ENCODE results near the gene HMGCS2.
A peak's percentile ranks its signal among the peaks of the same experiment; 100 is the strongest.

The HMGCS2 gene

GRCh38 chr1:119762409-119762808 lies 6.3 kb downstream of the HMGCS2 start:
- DNase-seq (ENCODE audit: low read depth, low spot score): no peak
- H3K9ac ChIP-seq (ENCODE audit: insufficient read length): no peak overlapping the region
- H3K9me3 ChIP-seq (ENCODE audit: low read depth, low read length): no peaks in the 10 kb centered on the region
- no peak overlapping the region for H3K4me3 ChIP-seq
- H3K36me3 ChIP-seq (ENCODE audit: insufficient read depth, low read length): no peaks in the 10 kb centered on the region
- TF ChIP-seq EZH2 (IDR thresholded peaks at IDR 0.05) (no peak), POLR2AphosphoS5 (IDR thresholded peaks at IDR 0.05; ENCODE audit: borderline replicate concordance, low read depth, low read length) (no peak), FOXP2 (optimal IDR thresholded peaks at IDR 0.05; ENCODE audit: control extremely low read depth, extremely low read length, insufficient read depth) (no peak)
- H3K27ac ChIP-seq: no peak overlapping the region

- H3K9ac ChIP-seq (ENCODE audit: insufficient read length): no peak overlapping the region
- no peaks in the 10 kb centered on the region for H3K36me3 ChIP-seq (ENCODE audit: insufficient read depth, low read length)
- H3K4me3 ChIP-seq: no peak overlapping the region
- no peak overlapping the region for H3K27ac ChIP-seq
- DNase-seq (ENCODE audit: low read depth, low spot score): no peak
- no peaks in the 10 kb centered on the region for H3K9me3 ChIP-seq (ENCODE audit: low read depth, low read length)
- TF ChIP-seq FOXP2 (optimal IDR thresholded peaks at IDR 0.05; ENCODE audit: control extremely low read depth, extremely low read length, insufficient read depth): no peak
- TF ChIP-seq EZH2 (IDR thresholded peaks at IDR 0.05): no peak
- no peak for TF ChIP-seq POLR2AphosphoS5 (IDR thresholded peaks at IDR 0.05; ENCODE audit: borderline replicate concordance, low read depth, low read length)
Observed at GRCh38 chr1:119758584-119758983, 10.1 kb downstream of the HMGCS2 start.

DNA sequence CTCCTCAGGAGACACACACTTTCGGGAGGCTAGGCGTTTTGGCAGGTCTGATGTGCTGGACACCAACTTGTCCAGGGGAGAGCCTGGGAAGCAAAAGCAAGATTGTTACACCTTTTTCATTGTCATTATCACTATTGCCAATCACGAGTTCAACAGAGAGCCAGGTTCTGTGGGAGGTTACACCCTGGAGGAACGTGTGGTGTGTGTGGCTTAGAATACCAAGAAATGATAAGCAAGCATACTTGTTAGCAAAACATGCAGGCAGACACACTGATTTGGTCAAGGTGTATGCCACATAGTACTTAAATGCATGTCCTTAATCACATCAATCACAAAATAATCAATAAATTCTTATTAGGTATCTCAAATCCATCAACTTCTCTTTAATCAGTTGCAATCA lies 16.1 kb downstream of the HMGCS2 start:
- DNase-seq (ENCODE audit: low read depth, low spot score): no peak
- no peak overlapping the region for H3K27ac ChIP-seq
- no peaks in the 10 kb centered on the region for H3K9me3 ChIP-seq (ENCODE audit: low read depth, low read length)
- H3K9ac ChIP-seq (ENCODE audit: insufficient read length): no peak overlapping the region
- H3K4me3 ChIP-seq: no peak overlapping the region
- H3K36me3 ChIP-seq (ENCODE audit: insufficient read depth, low read length): no peaks in the 10 kb centered on the region
- no peak for TF ChIP-seq FOXP2 (optimal IDR thresholded peaks at IDR 0.05; ENCODE audit: control extremely low read depth, extremely low read length, insufficient read depth)
- TF ChIP-seq EZH2 (IDR thresholded peaks at IDR 0.05): no peak

- Histone ChIP-seq H3K27ac (no peak overlapping the region), H3K36me3 (ENCODE audit: insufficient read depth, low read length) (peaks cover 16% of the 10 kb centered on the region), H3K9me3 (ENCODE audit: low read depth, low read length) (no peaks in the 10 kb centered on the region), H3K9ac (ENCODE audit: insufficient read length) (no peak overlapping the region), H3K4me3 (no peak overlapping the region)
- TF ChIP-seq EZH2 (IDR thresholded peaks at IDR 0.05) (no peak), POLR2AphosphoS5 (IDR thresholded peaks at IDR 0.05; ENCODE audit: borderline replicate concordance, low read depth, low read length) (no peak), FOXP2 (optimal IDR thresholded peaks at IDR 0.05; ENCODE audit: control extremely low read depth, extremely low read length, insufficient read depth) (no peak)
- DNase-seq (ENCODE audit: low read depth, low spot score): no peak
Observed at GRCh38 chr1:119748040-119748439, 20.7 kb downstream of the HMGCS2 start.

DNA sequence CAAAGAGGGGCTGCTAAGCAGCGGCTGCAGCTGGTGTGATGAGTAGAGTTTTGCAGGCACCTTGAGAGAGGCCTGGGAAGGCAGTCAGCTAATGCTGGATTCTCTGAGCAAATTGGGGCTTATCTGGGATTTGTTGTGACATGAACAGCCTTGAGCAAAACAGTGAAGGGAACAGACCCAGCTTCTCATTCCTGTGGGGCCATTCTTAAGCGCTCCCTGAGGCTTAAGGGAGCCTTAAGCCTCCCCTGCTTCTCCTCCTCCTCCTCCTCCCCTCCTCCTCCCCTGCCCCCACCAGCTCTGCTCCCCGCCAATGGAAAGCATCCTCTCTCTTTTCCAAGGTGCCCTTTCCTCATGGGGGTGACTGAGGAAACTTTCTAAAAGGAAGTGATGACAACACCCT lies 21.3 kb downstream of the HMGCS2 start:
- Histone ChIP-seq H3K4me3 (no peak overlapping the region), H3K9me3 (ENCODE audit: low read depth, low read length) (no peaks in the 10 kb centered on the region), H3K9ac (ENCODE audit: insufficient read length) (no peak overlapping the region), H3K27ac (no peak overlapping the region), H3K36me3 (ENCODE audit: insufficient read depth, low read length) (peaks cover 22% of the 10 kb centered on the region)
- no peak for TF ChIP-seq EZH2 (IDR thresholded peaks at IDR 0.05)
- no peak for TF ChIP-seq FOXP2 (optimal IDR thresholded peaks at IDR 0.05; ENCODE audit: control extremely low read depth, extremely low read length, insufficient read depth)
- no peak for TF ChIP-seq POLR2AphosphoS5 (IDR thresholded peaks at IDR 0.05; ENCODE audit: borderline replicate concordance, low read depth, low read length)
- no peak for DNase-seq (ENCODE audit: low read depth, low spot score)

DNA sequence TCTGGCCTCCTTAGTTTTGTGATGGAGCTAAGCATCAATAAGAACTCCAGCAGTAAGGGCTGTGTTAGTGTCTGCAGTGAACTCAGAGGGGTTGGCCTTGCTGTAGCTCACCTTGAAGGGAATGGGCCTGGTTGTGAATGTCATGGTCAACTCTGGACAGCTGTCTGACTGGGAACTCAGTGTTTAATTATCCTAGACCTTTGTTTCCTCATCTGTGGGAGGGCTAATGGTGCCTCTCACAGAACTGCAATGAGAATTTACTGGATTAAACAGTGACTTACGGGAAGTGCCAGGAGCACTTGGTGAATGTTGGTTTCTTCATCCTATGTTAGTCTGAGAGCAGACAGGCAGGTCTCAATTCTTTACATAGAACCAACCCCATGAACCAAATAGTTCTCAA lies 23.7 kb downstream of the HMGCS2 start:
- Histone ChIP-seq H3K27ac (no peak overlapping the region), H3K36me3 (ENCODE audit: insufficient read depth, low read length) (peaks cover 46% of the 10 kb centered on the region), H3K9ac (ENCODE audit: insufficient read length) (no peak overlapping the region), H3K4me3 (no peak overlapping the region), H3K9me3 (ENCODE audit: low read depth, low read length) (no peaks in the 10 kb centered on the region)
- no peak for TF ChIP-seq FOXP2 (optimal IDR thresholded peaks at IDR 0.05; ENCODE audit: control extremely low read depth, extremely low read length, insufficient read depth)
- no peak for TF ChIP-seq POLR2AphosphoS5 (IDR thresholded peaks at IDR 0.05; ENCODE audit: borderline replicate concordance, low read depth, low read length)
- no peak for TF ChIP-seq EZH2 (IDR thresholded peaks at IDR 0.05)
- no peak for DNase-seq (ENCODE audit: low read depth, low spot score)

DNA sequence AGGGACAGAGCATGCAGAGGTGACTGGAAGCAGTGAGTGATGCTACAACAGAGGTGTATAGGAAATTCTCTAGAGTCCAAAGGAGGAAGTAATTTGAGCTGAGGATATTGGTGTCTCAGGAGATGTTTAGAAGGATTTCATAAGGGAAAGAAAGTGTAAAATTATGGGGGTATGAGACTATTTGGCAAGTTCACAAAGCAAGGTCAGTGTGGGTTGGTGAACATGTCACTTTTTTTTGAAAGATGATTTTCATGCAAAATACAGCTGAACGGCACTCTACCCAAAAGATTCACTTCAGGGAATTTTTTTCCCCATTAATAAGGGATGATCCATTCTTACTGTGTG lies 24.1 kb downstream of the HMGCS2 start:
- no peak for DNase-seq (ENCODE audit: low read depth, low spot score)
- Histone ChIP-seq H3K9ac (ENCODE audit: insufficient read length) (no peak overlapping the region), H3K4me3 (no peak overlapping the region), H3K27ac (no peak overlapping the region), H3K9me3 (ENCODE audit: low read depth, low read length) (no peaks in the 10 kb centered on the region), H3K36me3 (ENCODE audit: insufficient read depth, low read length) (peaks cover 51% of the 10 kb centered on the region)
- TF ChIP-seq POLR2AphosphoS5 (IDR thresholded peaks at IDR 0.05; ENCODE audit: borderline replicate concordance, low read depth, low read length) (no peak), EZH2 (IDR thresholded peaks at IDR 0.05) (no peak), FOXP2 (optimal IDR thresholded peaks at IDR 0.05; ENCODE audit: control extremely low read depth, extremely low read length, insufficient read depth) (no peak)

GRCh38 chr1:119743776-119744597 lies 24.7 kb downstream of the HMGCS2 start:
- Histone ChIP-seq H3K27ac (peak overlapping the region; percentile 60), H3K36me3 (ENCODE audit: insufficient read depth, low read length) (peaks cover 56% of the 10 kb centered on the region), H3K9ac (ENCODE audit: insufficient read length) (no peak overlapping the region), H3K4me3 (no peak overlapping the region), H3K9me3 (ENCODE audit: low read depth, low read length) (no peaks in the 10 kb centered on the region)
- TF ChIP-seq FOXP2 (optimal IDR thresholded peaks at IDR 0.05; ENCODE audit: control extremely low read depth, extremely low read length, insufficient read depth) (no peak), POLR2AphosphoS5 (IDR thresholded peaks at IDR 0.05; ENCODE audit: borderline replicate concordance, low read depth, low read length) (peak; percentile 10; the same call in 1 of the 2 replicates), EZH2 (IDR thresholded peaks at IDR 0.05) (no peak)
- peak; percentile 28 for DNase-seq (ENCODE audit: low read depth, low spot score)

DNA sequence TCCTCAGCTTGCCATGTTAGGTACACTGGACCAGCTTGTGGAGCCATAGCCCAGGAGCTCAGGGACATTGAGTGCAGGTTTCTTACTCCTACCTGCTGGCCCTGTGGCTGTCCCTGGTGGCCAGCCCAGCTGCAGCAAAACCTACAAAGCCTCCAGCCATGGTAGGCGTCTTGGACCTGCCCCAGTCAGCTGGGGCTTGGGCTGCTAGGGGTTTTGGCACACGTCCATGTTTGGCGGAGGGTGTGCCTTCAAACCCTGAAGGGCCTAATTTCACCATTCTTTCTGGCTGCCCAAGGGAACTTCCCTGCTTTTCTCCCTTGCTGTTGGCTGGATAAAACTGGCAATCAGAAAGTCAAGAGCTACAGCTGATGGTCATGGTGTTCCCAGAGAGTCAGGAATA lies 25.4 kb downstream of the HMGCS2 start:
- DNase-seq (ENCODE audit: low read depth, low spot score): no peak
- Histone ChIP-seq H3K9me3 (ENCODE audit: low read depth, low read length) (no peaks in the 10 kb centered on the region), H3K9ac (ENCODE audit: insufficient read length) (no peak overlapping the region), H3K36me3 (ENCODE audit: insufficient read depth, low read length) (peaks cover 63% of the 10 kb centered on the region), H3K27ac (peak overlapping the region; percentile 60; the same call in 1 of the 2 replicates), H3K4me3 (no peak overlapping the region)
- TF ChIP-seq POLR2AphosphoS5 (IDR thresholded peaks at IDR 0.05; ENCODE audit: borderline replicate concordance, low read depth, low read length): no peak
- no peak for TF ChIP-seq EZH2 (IDR thresholded peaks at IDR 0.05)
- no peak for TF ChIP-seq FOXP2 (optimal IDR thresholded peaks at IDR 0.05; ENCODE audit: control extremely low read depth, extremely low read length, insufficient read depth)

Measured in SK-N-MC (cell line).